IPS-NIHi7 (cell line): ENCODE measurements around the gene LRRN2.

Experiments used
- DNase-seq: peaks from one replicate; pipeline ENCODE4 v3.0.0; 2012; ENCODE audit warnings: mixed read lengths; ENCODE audit errors: extremely low spot score

The LRRN2 gene

DNA sequence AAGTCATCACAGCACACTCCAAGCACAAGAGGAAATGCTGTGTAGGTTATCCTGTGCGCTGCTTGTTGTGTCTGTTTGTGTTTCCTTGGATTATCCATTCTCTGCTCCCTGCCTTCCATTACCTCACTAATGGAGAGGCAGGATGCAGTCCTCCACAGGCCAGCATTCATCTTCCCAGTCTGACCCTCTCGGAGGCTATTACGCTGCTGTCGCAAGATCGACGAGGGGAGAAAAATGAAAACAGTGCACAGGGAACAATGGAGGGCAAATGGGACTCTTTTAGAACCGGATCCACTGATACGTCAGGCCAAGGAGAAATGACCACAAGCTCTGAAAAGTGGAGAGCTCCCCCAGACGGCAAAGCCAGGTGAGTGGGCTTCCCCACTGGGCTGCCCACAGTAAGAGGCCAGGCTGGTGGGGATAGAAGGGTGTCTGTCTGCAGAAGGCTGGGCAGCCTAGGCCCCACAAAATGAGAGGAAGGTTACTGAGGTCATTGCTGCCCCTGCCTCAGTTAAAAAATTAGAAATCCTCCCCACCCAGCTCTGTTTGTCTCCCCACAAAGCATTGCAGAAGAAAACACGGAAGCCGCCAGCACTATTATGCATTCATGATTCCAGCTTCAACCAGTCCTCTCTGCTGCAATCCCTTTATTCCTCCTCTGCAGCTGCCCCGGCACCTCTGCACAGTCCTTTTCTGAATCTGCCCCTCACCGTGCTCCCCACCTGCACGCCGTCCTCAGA lies 21.7 kb downstream of the LRRN2 start:
- DNase-seq, result no peak

DNA sequence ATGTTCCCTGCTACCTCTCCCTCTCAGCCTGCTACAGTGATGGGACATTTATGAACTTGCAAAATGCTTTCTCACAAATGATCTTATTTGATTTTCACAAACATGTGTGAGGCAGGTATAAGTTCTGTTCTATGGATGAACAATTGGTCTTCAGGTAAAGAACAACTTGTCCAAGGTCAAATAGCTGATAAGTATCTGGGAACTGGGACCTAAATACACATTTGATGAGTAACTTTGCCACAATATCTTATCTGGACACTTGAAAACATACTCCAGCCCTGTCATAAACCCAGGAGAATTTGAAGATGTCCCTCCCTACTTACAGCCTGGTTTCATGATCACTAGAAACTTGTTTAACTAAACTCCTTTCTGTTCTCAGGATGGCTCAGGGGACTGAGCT lies 23.0 kb downstream of the LRRN2 start:
- no peak for DNase-seq

DNA sequence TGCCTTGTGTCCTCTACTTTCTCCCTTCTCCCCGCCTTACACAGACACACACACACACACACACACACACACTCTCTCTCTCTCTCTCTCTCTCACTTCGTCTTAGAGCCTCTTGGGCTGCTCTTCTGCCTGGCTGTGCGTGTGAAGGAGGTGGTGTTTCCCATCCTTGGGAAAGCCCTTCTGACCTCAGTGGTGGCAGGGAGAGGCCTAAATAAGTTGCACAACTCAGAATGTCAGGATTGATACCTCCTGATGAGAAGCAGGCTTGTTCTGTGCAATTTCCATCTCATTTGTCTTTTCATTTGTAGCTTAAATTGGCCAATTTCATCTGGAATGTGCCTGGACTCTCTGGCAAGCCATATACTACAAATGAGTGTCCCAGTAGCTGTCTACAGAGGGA lies 25.0 kb downstream of the LRRN2 start:
- no peak for DNase-seq

DNA sequence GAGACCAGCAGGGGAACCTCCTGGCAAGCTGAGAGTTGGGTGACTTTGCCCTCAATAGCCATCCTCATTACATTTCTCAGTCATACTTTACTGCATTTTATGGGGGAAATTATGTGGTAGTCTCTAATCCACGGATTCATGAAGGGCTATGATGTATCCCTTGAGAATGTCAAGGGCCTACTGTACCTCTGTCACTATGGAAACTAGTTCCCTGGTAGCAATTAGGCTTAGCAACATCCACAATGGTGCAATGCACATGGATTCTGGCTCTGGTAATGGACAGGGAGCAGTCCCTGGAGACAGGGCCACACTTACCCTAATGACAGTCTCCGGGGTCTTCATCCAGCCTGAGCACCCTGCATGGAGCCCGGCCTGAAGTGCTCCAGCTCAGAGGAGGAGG lies 26.5 kb downstream of the LRRN2 start:
- no peak for DNase-seq

DNA sequence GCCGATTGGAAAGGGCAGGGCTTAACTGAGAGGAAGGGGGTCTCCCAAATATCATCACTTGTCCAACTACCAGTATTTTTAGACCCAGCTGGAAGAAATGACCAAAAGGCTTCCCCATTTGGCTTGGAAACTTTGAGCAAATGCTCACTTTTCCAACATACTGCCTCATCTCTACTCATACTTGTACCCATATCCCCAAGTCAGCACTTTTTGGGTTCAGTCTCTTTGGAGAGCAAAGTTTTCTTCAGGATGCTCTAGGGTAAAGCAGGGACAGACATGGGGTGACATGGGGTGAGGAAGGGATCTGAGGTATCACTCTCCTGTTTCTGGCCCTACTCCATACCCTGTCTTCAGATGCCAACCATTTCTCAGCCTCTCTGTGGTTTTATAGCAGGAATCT lies 27.2 kb downstream of the LRRN2 start:
- no peak for DNase-seq

GRCh38 chr1:204653590-204654340 lies 31.8 kb downstream of the LRRN2 start:
- DNase-seq, result no peak

GRCh38 chr1:204652497-204652896 lies 33.0 kb downstream of the LRRN2 start:
- DNase-seq, result no peak

- DNase-seq, result peak; percentile 67
Measured at GRCh38 chr1:204651843-204652421, 33.6 kb downstream of the LRRN2 start.

DNA sequence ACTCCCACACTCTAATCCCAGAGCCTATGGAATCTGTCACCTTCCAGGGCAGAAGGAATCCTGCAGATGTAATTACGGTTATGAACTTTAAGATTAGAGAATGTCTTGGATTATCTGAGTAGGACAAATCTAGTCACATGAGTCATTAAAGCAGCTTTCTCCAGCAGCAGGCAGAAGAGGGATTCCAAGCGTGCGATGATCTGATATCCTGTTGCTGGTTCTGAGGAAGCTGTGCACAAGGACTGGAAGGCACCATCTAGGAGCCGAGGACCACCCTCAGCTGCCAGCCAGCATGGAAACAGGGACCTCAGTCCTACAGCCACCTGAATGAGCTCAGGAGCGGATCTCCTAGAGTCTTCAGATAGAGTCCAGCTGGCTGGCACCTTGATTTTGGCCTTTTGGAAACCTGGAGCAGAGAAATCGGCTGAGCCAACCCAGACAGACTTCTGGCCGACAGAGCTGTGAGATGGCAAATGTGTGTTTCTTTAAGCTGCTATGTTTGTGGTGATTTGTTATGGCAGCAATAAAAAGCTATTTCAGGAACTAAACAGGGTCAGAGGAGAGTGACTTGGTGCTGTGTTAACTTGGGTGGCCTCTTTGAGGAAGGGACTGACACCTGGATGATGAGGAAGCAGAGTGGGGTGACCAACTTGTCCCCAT lies 34.5 kb downstream of the LRRN2 start:
- DNase-seq, result no peak

DNA sequence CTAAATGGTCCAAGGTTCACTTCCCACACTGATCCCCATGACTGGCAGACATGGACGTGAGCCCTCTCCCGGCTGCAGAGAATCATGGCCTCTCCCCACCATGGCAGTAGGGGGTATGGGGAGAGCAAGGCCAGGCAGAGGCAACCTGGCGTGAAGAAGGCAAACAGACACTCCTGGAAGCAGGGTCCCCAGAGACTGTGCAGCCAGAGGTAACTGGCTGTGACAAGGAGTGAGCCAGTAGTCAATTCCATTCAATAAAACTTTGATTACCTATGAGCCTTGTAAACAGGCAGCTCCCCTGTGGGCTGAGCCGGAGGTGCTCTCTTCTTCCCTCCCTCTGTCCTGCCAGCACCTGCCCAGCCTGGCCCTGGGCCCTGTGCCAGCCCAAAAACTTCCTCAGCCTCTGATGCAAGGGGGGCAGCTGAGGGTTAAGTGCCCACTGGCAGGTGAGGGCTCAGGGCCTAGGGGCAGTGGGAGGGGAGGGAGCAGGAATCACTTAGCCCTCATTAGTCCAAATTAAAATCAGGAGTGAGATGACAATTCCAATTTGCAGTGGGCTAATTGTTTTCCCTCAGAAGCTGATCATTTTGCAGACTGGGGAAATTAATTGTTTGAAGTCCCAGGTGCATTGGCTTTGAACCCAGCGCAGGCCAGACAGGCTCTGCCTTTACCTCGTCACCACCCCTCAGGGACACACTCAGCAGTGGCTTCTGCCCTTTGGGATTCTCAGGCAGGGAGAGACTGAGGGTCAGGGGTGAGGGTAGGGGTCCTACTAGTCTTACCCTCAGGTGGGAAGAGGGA lies 35.6 kb downstream of the LRRN2 start:
- DNase-seq, result no peak

DNA sequence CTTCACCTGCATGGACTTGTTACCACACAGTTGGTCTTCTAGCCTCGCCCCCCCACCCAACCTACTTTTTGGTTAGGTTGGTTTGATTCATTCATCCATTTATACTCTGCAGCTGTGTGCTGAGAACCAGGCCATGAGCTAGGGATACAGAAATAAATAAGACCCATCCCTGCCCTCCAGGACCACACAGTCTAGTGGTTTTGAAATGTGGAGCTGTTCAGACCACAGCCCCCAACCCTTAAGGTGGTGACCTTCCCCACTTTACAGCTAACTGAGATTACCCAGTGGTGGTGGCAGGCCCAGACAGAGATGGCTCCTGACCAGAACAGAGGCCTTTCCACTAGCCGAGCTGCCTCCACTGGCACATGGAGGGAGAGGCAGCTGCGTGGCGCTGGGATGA lies 37.0 kb downstream of the LRRN2 start:
- no peak for DNase-seq

DNA sequence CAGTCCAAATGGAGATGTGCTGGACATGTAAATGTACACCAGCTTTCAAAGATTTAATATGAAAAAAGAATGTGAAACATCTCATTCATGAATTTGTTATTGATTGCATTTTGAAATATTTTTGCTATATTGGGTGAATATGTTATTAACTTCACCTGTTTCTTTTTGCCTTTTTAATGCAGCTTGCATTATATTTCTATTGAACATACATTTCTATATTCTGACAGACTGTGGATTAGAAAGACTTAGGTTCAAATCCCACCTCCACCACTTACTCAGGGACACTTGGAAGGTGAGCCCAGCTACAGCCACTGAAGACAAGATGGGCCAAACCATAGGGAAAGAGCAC lies 37.8 kb downstream of the LRRN2 start:
- no peak for DNase-seq

DNA sequence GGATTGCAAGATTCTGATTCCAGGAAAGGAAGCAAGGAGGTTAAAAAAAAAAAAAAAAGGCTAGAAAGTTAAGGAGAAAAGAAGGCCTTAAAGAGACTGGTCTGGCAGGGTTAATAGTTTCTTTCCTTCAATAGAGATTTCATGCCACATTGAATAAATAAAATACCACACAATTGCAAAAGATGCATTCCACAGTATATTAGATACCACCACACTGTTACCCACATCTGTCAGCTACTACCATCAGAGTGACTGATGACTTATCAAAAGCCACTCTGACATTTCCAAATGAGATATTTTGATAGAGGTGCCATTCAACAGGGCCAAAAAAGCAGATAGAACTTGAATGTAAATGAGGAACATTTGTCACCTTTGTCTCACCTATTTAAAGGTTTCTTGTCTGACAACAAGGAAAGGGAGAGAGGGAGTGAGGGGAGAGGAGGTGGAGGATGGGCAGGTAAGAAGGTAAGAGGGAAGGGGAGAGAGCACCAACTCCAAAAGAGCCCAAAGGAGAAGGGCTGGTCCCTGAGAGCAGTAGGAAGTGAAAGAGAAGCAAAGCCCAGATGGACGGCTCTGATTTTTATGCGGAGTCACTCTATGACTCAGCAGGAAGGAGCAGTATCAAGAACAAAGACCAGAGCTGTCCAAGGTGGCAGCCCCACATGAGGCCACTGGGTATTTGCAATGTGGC lies 38.3 kb downstream of the LRRN2 start:
- DNase-seq, result peak; percentile 85

GRCh38 chr1:204645666-204646065 lies 39.9 kb downstream of the LRRN2 start:
- no peak for DNase-seq

DNA sequence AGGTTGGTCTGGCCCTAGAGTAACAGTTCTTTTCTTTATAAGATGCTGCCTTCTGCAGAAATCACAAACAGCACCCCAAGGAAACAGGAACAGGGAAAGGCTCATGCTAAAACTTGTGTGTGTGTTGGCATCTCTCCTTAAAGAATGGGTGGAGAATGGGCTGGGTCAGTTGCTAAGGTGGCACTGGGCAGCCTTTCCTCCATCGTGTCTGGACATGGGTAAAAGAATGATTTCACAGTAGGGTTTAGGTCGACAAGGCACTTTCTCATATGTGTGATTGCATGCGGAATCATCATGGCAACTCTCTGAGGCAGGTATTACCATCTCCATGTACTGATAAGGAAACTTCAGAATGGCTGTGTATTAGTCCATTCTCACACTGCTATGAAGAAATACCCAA lies 40.3 kb downstream of the LRRN2 start:
- no peak for DNase-seq

DNA sequence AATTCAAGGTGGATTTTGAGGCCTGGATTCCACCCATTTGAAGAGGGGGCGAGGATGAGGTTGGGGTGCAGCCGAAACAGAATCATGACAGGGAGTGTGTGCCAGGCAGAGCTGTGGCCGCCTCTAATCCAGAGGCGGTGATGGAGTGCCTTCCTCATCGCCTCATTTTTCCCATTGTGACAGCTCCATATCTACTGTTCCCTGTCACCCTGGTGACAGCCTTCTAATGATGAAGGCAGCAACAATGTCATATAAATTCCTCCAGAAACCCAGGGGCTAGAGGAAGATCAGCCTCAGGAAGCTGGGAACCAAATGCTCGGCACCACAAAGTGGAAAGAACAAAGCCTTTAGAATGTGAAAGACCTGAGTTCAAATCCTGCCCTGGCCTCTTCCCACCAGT lies 42.0 kb downstream of the LRRN2 start:
- no peak for DNase-seq

DNA sequence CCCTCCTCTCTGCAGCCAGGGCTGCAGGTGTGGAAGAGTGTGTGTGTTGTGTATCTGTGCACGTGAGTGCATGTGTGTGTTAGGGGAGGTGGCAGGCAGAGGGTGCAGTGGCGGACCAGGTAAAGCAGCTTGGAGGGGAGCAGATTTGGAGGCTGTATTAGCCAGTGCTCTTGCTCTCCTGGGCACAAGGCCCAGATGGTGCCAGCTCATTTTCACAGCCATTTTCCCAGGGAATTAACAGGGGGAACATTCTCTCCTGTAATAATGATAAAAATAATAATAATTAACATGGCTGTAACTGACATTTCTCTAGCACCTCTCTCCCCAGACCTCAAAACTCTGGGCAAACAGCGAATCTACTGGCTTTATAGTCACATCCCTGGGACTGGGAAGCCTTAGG lies 43.6 kb downstream of the LRRN2 start:
- DNase-seq, result no peak

DNA sequence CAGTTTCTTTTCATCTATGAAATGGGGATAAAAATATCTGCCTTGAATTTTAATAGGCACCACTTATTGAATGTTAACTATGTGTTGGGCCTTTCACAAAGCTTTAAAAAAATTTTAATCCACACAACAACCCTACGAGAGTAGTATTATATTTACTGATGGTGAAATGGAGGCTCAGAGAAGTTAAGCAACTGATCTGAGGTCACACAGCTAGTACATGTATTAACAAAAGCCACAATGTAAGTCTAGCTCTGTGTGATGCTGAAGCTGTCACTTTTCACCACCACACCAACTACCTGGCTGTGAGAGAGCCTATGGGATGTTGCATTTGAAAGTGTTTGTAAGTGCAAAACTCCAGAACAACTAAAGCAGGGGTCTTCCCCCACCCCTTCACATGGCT lies 44.1 kb downstream of the LRRN2 start:
- no peak for DNase-seq

DNA sequence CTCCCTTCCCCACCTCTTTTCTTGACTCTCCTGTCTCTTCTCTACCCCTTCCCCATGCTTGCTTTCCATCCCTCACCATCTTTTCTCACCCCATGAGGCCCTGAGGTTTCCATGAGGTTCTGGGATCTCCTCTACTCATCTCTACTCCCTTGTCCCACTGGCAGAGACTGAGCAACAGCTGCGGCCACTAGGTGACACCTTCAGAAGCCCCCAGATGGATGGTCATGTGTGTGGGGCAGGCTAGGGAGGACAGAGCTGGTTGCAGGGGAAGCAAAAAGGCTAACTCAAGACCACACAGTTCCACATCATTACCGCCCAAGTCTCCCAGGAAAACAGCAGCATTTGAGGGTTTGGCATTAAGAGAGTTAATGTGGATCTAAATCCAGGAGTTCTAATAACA lies 45.0 kb downstream of the LRRN2 start:
- DNase-seq, result no peak

DNA sequence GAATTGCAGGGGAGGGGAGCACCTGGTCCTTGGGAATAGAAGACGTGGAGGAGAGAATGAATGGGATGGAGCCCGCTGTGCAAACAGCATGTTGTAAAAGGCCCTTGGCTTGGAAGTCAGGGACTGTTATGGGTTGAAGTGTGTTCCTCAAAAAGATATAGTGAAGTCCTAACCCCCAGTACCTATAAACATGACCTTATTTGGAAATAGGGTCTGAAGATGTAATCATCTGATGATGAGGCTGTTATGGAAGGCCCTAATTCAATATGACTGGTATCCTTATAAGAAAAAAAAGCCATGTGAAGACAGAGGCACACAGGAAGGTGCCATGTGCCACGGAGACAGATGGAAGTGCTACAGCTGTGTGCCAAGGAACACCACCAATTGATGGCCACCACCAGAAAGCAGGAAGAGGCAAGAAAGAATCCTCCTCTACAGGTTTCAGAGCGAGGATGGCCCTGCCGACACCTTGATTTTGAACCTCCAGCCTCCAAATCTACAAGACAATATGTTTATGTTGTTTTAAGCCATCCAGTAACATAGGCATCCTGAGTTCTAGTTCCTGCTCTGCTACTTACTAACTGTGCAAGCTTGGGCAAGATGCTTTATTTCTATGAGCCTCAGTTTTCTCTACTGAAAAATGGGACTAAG lies 51.2 kb downstream of the LRRN2 start:
- no peak for DNase-seq

- no peak for DNase-seq
Measured at GRCh38 chr1:204633665-204634064, 51.9 kb downstream of the LRRN2 start.
